ENCODE measurements around the gene GPER1. TPM values are rescaled to one million over a fixed set of nuclear protein-coding genes. Genes with fewer than 3 reads are reported as not detected.

GPER1 gene
- polyA plus RNA-seq, 1 donor (not counting 4 experiments of a cell fraction or from before 2014, with no cell fraction given), result 0.05 TPM

- DNase-seq (ENCODE audit: low read depth, low spot score), result no peak
- Histone ChIP-seq H3K9me1 (ENCODE audit: control insufficient read depth, extremely low read depth, insufficient read depth, low read length) (no peaks in the 10 kb centered on the region), H3K9ac (ENCODE audit: control insufficient read depth, extremely low read depth, insufficient read depth, low read length) (no peak overlapping the region), H3K27me3 (ENCODE audit: control insufficient read depth, extremely low read depth, insufficient read depth, low read length) (no peaks in the 10 kb centered on the region), H3K36me3 (ENCODE audit: control insufficient read depth in 2 of 2, extremely low read depth in 1 of 2, insufficient read depth in 2 of 2, low read length in 2 of 2) (no peaks in the 10 kb centered on the region), H3K27ac (ENCODE audit: control insufficient read depth, insufficient read depth, low read length) (no peak overlapping the region), H3K79me2 (ENCODE audit: control insufficient read depth, insufficient read depth, low read length) (peaks cover 13% of the 10 kb centered on the region), H3K9me3 (ENCODE audit: control insufficient read depth, low read depth, low read length) (no peaks in the 10 kb centered on the region), H2AFZ (ENCODE audit: control insufficient read depth, low read length) (no peak overlapping the region), H3K4me3 (ENCODE audit: control insufficient read depth in 2 of 3, extremely low read depth in 1 of 3, insufficient read depth in 2 of 3, low read depth in 1 of 3, low read length in 3 of 3) (no peak overlapping the region), H3K4me2 (ENCODE audit: control insufficient read depth, extremely low read depth, insufficient read depth, low read depth, low read length) (no peak overlapping the region), H3K4me1 (ENCODE audit: control insufficient read depth, extremely low read depth, insufficient read depth, low read length) (peaks cover 13% of the 10 kb centered on the region), H4K20me1 (ENCODE audit: control insufficient read depth, extremely low read depth, insufficient read depth, low read length) (peaks cover 7% of the 10 kb centered on the region)
- dilution Hi-C loops (cut with MboI; ENCODE audit: extremely low pct_ligation_motif_present, low sequenced_read_pairs), result no loop called here
- no peak for FAIRE-seq
- TF ChIP-seq CTCF (optimal IDR thresholded peaks at IDR 0.05 in 1 of 3, IDR thresholded peaks at IDR 0.05 in 1 of 3, conservative IDR thresholded peaks at IDR 0.05 in 1 of 3; ENCODE audit: extremely low read depth in 1 of 3, insufficient read depth in 2 of 3, low read length in 3 of 3) (no peak), EZH2 (IDR thresholded peaks at IDR 0.05; ENCODE audit: low read length) (no peak)
These were observed 45.5 kb upstream of the GPER1 start for GRCh38 chr7:1042492-1042833.

- H2AFZ ChIP-seq (ENCODE audit: control insufficient read depth, low read length), result peak overlapping the region; percentile 32
- DNase-seq (ENCODE audit: low read depth, low spot score), result no peak
These were observed 44.2 kb upstream of the GPER1 start for GRCh38 chr7:1043552-1044188.

More at GRCh38 chr7:1043552-1044188, 44.2 kb upstream of the GPER1 start:
- FAIRE-seq, result no peak
- peak overlapping the region; percentile 59 for H3K27ac ChIP-seq (ENCODE audit: control insufficient read depth, insufficient read depth, low read length)
- peaks cover 13% of the 10 kb centered on the region for H3K79me2 ChIP-seq (ENCODE audit: control insufficient read depth, insufficient read depth, low read length)
- no peaks in the 10 kb centered on the region for H3K36me3 ChIP-seq (ENCODE audit: control insufficient read depth in 2 of 2, extremely low read depth in 1 of 2, insufficient read depth in 2 of 2, low read length in 2 of 2)
- H3K4me3 ChIP-seq (ENCODE audit: control insufficient read depth in 2 of 3, extremely low read depth in 1 of 3, insufficient read depth in 2 of 3, low read depth in 1 of 3, low read length in 3 of 3), result peak overlapping the region; percentile 4 to 67 (median 62)
- H3K9ac ChIP-seq (ENCODE audit: control insufficient read depth, extremely low read depth, insufficient read depth, low read length), result peak overlapping the region; percentile 68
- H3K9me3 ChIP-seq (ENCODE audit: control insufficient read depth, low read depth, low read length), result no peaks in the 10 kb centered on the region
- no peak for TF ChIP-seq CTCF (optimal IDR thresholded peaks at IDR 0.05 in 1 of 3, IDR thresholded peaks at IDR 0.05 in 1 of 3, conservative IDR thresholded peaks at IDR 0.05 in 1 of 3; ENCODE audit: extremely low read depth in 1 of 3, insufficient read depth in 2 of 3, low read length in 3 of 3)
- TF ChIP-seq EZH2 (IDR thresholded peaks at IDR 0.05; ENCODE audit: low read length), result no peak
- no peaks in the 10 kb centered on the region for H3K9me1 ChIP-seq (ENCODE audit: control insufficient read depth, extremely low read depth, insufficient read depth, low read length)
- H3K27me3 ChIP-seq (ENCODE audit: control insufficient read depth, extremely low read depth, insufficient read depth, low read length), result no peaks in the 10 kb centered on the region
- H3K4me2 ChIP-seq (ENCODE audit: control insufficient read depth, extremely low read depth, insufficient read depth, low read depth, low read length), result peak overlapping the region; percentile 92
- dilution Hi-C loops (cut with MboI; ENCODE audit: extremely low pct_ligation_motif_present, low sequenced_read_pairs), result no loop called here
- peaks cover 13% of the 10 kb centered on the region for H3K4me1 ChIP-seq (ENCODE audit: control insufficient read depth, extremely low read depth, insufficient read depth, low read length)
- H4K20me1 ChIP-seq (ENCODE audit: control insufficient read depth, extremely low read depth, insufficient read depth, low read length), result peaks cover 11% of the 10 kb centered on the region
